ENCODE measurements around the gene CCDC24.

Gene CCDC24

DNA sequence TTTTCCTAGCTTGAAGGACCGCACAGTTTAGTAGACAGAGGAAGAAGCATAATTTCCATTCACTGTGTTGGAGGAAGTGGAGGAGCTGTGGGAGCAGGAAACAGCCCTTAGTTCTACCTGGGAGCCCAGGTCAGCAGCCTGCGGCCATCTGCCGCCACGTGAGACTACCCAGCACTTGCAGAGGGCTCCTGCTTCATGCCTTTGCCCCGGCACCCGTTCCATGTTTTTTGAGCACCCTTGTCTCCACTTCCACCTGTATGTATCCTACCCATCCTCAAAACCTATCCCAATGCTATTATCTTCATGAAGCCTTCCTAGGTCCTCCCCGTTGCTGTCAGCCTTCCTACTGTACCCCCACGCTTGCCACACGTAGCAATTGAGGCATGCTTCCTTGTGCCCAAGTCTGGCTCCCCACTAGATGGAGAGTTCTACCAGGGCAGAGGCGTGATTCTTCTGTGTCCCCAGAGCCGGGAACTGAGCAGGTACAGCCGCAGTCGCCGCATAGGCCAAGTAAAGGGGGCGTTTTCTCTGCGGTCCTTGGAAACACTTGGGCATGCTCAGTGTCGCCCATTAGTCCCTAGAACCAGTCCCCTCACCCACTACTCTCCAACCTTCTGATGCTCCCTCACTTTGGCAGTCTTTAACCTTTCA is 38.0 kb downstream of the CCDC24 start:
- DNase-seq = no peak

DNA sequence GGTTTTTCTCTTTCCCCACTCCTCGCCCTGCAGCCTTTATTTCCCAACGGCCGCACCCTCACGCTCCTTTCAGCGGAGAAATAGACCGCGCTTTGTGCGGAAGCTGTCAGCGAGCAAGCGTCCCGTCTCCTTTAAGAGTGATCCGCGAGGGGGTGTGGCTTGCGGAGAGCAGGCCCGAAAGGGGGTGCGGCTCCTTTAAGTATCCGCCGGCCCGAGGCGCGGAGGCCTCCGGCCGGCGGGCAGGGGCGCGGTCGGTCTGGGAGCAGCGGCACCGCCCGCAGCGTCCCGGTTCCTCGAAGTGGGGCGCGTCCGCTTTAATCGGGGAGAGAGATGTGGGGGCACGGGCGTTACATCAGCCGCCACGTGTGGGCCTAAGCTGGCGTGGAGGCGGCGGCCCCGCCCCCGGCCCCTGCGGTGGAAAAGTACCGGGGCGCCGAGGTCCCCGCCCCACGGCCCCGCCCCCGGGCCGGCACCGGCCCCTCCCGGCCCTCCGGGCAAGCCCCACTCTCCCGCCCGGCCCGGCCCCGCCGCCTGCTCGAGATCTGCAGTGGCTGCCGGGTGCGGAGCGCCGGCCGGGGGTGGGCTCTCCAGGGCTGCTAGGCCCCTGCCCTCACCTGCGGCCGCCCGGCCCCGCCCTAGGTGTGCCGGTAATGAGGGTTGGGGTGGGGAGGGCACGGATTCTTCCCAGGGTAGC is 38.7 kb downstream of the CCDC24 start:
- DNase-seq = peak; percentile 87

GRCh38 chr1:44030605-44031251 is 39.3 kb downstream of the CCDC24 start:
- DNase-seq = peak; percentile 59

DNA sequence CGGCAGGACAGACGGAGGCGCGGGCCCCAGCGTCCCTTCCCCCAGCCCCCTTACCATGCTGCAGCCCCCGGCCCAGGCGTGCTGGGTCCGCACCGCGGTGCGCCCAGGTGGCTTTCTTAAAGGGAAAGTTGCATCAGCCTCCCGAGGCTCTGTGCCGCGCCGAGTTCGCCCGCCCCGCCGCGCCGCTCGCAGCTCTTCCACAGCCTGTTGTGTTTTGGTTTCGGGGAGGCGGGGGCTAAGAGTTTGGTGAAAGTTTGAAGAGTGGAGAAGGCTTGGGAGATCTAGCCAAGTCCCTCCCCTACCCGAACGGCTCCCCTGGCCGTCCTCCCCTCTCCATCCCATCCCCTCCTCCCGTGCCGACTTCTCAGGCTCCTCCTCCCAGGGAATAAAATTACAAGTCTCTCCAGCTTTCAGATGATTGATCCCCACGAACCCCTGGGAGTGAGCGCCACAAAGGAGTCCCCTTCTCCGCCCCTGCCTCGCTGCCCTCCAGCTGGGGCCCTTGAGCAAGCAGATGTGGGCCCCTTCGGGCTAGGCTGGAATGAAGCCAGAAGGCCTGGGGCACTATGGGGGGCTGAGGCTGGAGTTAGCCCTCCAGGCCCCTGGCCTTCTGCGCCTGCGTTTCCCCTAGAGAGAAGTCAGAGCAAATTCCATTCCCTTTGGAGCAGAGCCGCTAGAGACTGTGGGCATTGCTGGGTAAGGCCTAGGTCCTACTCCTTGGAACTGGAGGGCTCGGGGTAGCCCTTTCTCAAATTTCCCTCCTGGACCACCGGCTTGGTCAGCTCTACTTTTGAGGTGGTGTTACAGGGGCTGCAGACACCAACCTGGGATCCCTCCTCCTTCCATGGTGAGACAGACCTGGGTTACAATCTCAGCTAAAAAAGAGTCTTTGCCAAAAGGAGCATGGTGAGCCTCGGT is 40.1 kb downstream of the CCDC24 start, which contains the start of gene SLC6A9:
Gene SLC6A9, minus strand, starts transcription at position 211 of the 918 bp plus-strand sequence. CDS start 7,185 bp downstream, outside the sequence.
- no peak for DNase-seq

DNA sequence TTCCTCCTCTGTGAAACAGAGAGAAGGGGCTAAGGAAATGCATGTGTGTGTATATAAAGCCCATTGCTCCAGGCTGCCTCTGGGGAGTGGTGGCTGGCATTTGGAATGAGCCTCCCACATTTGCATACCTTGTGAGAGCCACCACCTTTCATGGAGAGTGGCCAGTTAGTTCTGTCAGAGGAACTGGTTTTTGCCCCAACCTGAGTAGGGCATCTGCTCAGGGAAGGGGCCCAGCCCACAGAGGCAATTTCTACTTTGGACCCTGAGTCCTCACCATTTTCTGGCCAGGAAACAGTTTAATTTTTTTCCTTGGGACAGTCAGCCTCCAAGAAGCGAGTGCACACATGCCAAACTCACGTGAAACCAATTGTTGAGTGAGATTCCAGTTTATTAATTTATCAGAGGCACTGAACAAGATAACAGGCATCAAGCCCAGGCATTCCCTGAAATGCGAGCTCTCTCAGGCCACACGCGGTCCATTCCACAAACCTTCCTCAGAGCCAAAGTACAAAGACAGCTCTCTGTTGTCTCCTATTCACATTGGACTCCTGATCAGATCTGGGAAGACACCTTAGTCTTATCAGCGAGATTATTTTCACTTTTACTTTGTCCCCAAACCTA is 40.9 kb downstream of the CCDC24 start:
- no peak for DNase-seq

DNA sequence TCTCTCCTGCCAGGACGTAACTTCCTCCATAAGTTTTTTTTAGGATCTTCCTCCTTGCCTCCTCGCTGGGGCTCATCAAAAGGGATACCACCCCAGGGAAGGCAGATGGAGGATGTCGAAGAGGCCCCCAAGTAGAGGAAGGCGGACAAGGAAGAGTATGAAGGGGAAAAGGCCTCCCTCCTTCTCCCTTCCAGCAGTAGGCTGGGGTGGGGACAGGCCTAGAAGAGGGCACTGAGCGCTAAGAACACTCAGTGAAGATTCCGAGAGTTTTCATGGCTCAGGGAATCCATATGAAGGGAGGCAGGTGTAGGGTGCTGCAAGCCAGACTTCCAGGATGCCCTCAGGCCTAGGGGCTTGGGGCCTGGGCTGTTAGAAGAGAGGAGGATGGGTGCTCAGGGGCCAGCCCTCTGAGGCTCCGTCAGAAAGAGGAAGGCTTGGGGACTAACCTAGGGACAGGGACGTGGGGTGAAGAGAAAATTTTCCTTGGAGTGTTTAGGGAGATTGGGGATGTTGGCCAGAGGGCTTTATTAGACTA is 41.7 kb downstream of the CCDC24 start:
- no peak for DNase-seq

DNA sequence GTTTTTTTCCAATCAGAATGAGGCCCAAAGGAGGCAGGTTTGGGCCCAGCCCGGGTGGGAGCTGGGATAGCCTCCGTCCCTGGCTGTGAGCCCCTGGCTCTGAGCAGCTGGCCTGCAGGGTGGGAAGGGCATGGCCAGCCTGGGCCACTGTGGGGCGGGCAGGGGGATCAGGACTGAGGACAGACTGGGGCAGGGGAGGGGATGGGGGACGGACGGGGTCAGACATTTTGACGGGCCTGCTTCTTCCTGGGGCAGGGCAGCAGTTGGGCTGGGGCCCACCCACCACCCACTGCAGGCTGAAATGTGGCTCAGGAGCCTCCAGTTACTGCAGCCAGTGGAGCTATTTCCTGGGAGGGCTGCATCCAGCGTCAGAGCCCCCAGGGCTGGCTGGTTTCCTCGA is 42.4 kb downstream of the CCDC24 start:
- no peak for DNase-seq

DNA sequence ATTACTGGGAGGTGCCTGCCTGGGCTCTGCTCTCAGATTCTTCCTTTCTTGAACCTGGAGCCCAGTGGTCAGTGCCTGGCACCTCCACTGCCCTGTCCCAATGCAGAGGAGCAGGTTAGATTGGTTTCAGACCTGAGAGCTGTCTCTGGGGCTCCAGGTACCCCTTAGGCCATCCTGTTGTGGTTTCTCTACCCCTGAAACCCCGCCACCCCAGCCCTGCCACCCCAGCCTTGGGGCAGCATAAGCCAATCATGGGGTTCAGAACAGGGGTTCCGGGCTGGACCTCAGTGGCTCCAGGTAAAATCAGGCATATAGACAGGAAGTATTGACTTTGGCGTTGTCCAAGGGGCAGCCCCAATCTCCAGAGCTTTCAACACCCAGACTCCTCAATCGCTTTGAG is 43.0 kb downstream of the CCDC24 start:
- no peak for DNase-seq

DNA sequence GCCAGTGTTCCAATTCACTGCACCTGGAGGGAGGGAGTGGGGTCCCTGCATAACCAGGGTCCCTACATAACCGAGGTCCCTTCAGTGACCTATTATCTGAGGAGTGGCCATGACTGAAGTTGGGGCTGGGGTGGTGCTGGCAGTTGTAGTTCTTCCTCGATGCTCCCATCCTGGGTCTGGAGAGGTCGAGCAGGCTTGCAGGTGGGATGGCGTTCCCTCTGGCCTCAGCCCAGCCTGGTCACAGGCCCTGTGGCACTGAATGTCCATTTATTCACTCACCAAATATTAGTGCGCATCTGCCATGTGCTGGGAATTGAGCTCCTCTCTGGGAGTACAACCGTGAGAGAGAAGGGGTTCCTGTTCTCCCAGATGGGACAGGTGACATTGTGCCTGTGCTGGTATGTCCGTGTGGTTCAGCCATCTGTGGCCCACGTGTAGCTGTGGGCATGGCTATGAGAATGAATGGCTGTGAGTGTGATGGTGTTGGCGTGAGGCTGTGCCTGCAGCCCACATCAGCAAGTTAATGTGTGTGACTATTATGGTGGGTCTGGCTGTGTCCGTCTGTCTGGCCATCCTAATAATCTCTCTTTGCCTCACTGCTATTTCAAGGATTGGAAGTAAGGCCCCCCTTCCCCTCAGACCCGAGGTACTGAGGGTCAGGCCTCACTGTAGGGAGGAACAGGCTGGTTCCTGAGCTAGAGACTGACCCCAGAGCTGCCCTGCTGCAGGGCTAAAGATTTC is 43.7 kb downstream of the CCDC24 start:
- no peak for DNase-seq

DNA sequence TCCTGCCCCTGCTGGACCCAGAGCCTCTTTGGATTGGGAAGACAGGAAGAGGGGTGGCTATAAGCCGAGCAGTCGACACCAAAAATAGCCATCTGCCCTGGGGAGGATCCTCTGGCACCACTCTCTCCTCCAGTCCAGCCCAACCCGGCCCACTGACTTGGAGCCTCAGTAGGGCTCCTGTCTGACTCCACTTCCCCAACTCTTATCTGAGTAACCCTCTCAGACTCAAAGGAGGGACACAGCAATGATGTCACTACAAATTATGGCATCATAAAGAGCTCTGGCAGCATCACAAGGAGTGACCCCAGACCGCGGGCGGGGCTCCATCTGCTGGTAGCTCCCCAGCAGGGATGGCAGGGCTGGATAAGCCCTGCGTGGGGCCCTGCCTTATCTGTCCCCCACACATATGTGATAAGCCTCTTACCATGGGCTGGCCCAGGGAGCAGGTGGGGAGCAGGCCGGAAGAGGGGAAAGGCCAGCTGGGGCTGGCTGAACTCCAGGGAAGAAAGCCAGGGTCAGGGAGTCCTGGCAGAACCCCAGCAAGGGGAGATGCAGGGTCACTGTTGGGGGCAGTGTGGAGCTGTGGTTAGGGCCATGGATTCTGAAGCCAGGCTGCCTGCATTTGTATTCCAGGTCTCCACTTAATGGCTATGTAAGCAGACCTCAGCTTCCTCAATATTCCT is 44.5 kb downstream of the CCDC24 start:
- DNase-seq = no peak

GRCh38 chr1:44036409-44037139 is 45.2 kb downstream of the CCDC24 start:
- peak; percentile 72 for DNase-seq

DNA sequence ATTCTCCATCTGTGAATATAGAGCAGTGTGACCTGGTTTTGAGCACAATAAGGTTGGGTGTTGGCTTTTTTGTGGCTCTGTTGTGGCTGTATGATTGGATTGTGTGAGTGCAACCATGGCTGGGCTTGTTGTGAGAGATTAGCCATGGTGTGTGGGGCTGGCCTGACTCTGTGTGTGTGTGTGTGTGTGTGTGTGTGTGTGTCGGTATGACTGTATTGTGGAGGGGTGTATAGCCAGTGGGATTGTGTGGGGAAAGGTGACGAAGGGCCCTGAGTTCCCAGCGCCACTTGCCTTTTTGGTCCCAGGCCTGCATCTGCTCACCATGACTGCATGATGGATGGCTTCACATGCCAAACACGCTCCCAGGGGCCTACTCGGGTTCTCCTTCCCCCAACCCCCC is 45.8 kb downstream of the CCDC24 start:
- DNase-seq = no peak

- DNase-seq = no peak
Measured at GRCh38 chr1:44038876-44039657, 47.7 kb downstream of the CCDC24 start.

DNA sequence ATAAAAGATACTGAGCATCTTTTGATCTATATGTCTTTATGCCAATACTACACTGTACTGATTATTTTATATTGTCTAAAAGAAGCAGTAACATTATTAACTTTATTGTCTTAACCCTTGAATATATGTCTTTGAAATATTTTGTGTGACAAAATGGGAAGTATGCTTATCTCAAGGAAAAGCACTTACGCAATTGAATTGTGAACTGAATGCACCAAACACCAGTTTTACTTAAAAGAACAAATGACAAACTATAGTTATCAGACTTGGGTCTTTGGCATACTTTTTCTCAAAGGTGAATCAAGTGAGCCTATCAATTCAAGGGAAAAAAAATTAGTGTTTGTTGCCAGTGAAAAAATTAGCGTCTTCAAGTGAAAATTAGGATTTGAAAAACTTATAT is 49.0 kb downstream of the CCDC24 start:
- DNase-seq = no peak

DNA sequence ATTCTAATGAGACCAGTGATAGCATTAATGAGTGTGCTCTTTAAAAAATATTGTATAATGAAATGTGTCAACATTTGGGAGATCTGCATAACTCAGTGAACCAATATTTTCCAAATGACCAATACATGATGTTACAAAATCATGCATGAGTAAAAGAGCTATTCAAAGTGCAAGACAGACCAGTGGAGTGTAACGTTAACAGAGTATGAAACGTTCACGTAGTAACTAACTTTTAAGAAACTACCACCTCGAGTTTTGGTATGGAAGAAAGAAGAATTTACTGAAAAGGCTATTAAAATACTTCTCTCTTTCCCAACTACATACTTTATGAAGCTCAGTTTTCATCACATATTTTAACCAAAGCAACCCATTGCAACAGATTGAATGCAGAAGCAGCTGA is 49.4 kb downstream of the CCDC24 start:
- DNase-seq = no peak

- no peak for DNase-seq
Measured at GRCh38 chr1:44043176-44044070, 52.0 kb downstream of the CCDC24 start.

DNA sequence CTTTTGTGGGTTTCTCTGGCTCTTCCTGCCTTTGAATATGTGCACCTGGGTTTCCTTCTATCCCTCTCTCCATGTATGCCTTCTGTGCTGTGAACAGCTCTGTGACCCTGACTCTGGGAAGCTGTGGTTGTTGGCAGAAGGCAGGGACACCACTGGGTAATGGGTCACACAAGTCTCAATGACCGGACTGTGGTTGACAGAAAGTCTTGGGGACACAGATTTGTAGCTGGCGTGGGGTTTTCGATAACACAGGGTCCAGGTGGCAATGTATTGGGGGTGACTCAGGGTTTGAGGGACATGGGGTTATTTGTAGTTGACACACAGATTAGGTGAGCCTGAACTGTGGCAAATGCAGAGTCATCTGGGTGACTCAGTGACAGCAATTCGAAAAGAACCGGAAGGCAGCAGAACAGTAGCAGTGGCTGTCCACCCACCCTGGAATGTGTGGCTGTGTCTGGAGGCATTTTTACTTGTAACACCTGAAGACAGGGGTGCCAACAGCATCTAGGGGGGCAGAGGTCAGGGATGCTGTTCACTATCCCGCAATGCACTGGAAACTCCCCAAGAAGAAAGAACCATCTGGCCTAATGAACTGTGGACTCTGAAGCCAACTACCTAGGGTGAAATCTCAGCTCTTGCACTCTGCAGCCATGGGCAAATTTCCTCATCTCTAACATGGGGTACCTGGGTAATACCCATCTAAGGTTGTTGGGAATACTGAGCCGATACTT is 52.8 kb downstream of the CCDC24 start:
- no peak for DNase-seq

- DNase-seq = no peak
Measured at GRCh38 chr1:44045064-44045463, 53.7 kb downstream of the CCDC24 start.
